Stomach (tissue), 9 donors: ENCODE measurements around the gene ZNF654. TPM values are rescaled to one million over a fixed set of nuclear protein-coding genes. Genes with fewer than 3 reads are reported as not detected.

Experiments used
- DNase-seq, 2 donors: peaks; one replicate each; pipeline versions ENCODE4 v3.0.0 to v3.0.0-alpha.2; 2013 to 2019
- H3K27ac ChIP-seq, 5 donors: fragments of 200-600 bp in 4 of 5; sonication (generic) in 4 of 5; one replicate each; pipeline ENCODE4 v1.5.1; 2013 to 2019; ENCODE audit warnings: mild to moderate bottlenecking in 1 of 5, moderate library complexity in 1 of 5
- H3K27me3 ChIP-seq, 3 donors: fragments of 200-600 bp; sonication (generic); one replicate each; pipeline ENCODE4 v1.5.1; 2017 to 2019; ENCODE audit warnings: mixed run types in 1 of 3
- H3K36me3 ChIP-seq, 4 donors: fragments of 200-600 bp; sonication (generic); 1 replicate in 3 of 4; 2 replicates in 1 of 4; pipeline ENCODE4 v1.5.1; 2016 to 2019
- H3K4me1 ChIP-seq, 4 donors: fragments of 200-600 bp; sonication (generic); one replicate each; pipeline ENCODE4 v1.5.1; 2016 to 2019
- H3K4me3 ChIP-seq, 4 donors: fragments of 200-600 bp; sonication (generic) in 3 of 4; one replicate each; pipeline ENCODE4 v1.5.1; 2016 to 2019; ENCODE audit warnings: mild to moderate bottlenecking in 1 of 4
- H3K9me3 ChIP-seq, 4 donors: fragments of 200-600 bp; sonication (generic); one replicate each; pipeline ENCODE4 v1.5.1; 2016 to 2019
- CTCF ChIP-seq, 7 experiments: fragments of 450-650 bp in 4 of 7; fragments of 200-600 bp in 3 of 7; sonication (generic) in 3 of 7; IDR thresholded peaks; one replicate each; pipeline ENCODE4 v1.5.1; 2016 to 2019; ENCODE audit warnings: antibody characterized with exemption in 7 of 7, control low read depth in 2 of 7, mild to moderate bottlenecking in 1 of 7
- EP300 ChIP-seq: sonication (generic); formaldehyde crosslinking; IDR thresholded peaks from one replicate; pipeline ENCODE4 v1.6.1; 2017; ENCODE audit warnings: antibody characterized with exemption
- POLR2A ChIP-seq, 4 donors: fragments of 450-650 bp; IDR thresholded peaks; one replicate each; pipeline ENCODE4 v1.6.1; 2016; ENCODE audit warnings: antibody characterized with exemption in 4 of 4, control low read depth in 2 of 4, mild to moderate bottlenecking in 1 of 4, moderate library complexity in 1 of 4
- POLR2AphosphoS5 ChIP-seq, 3 donors: sonication (generic); formaldehyde crosslinking; IDR thresholded peaks; one replicate each; pipeline ENCODE4 v1.6.1; 2016; ENCODE audit warnings: antibody characterized with exemption in 3 of 3
- WGBS, 5 donors: extraction: QIAGEN DNeasy Blood & Tissue Kit in 3 of 5; methylation state at CpG; one replicate each; pipeline versions ENCODE4 v1.1.5 to v1.1.7; 2013 to 2018; 5-methylcytosine and 5-hydroxymethylcytosine counted together
- intact Hi-C: fragments of 100-400 bp; cut with DNase I; formaldehyde crosslinking; loops from one replicate; pipeline ENCODE4 v1.15.1; 2023; ENCODE audit warnings: low total_unique reads
- polyA plus RNA-seq, 3 donors: library from polyadenylated mRNA; stranded (reverse); fragments of 200-250 nt; gene quantifications; one replicate each; pipeline ENCODE4 v1.2.3, GENCODE V29; 2013
- total RNA-seq, 5 donors: library from RNA; depleted of rRNA; stranded (reverse); fragments of >200 nt; gene quantifications; one replicate each; pipeline versions ENCODE4 v1.1.0 to v1.2.3, GENCODE V29; 2014 to 2016
- donor health status: healthy with polysubstance abuse.
- donor health status: Bipolar disorder and iron deficiency.
- donor health status: healthy.

Gene ZNF654
- total and polyA plus RNA-seq, 8 donors = 2.6 to 30.7 (median 7.3) TPM

- WGBS, 5 donors = 95 to 100% (median 97%) methylated on average over 3 of the region's 3 CpGs
- Histone ChIP-seq H3K4me3 (no peak overlapping the region), H3K9me3 (no peaks in the 10 kb centered on the region), H3K36me3 (no peaks in the 10 kb centered on the region), H3K4me1 (peaks cover 0 to 33% (median 13%) of the 10 kb centered on the region in 4 donors), H3K27me3 (no peaks in the 10 kb centered on the region), H3K27ac (no peak overlapping the region)
- intact Hi-C loops = no loop called here
- no peak for DNase-seq
- no peak for TF ChIP-seq CTCF (IDR thresholded peaks at IDR 0.05)
- no peak for TF ChIP-seq EP300
- no peak for TF ChIP-seq POLR2A (IDR thresholded peaks at IDR 0.05)
- TF ChIP-seq POLR2AphosphoS5 (IDR thresholded peaks at IDR 0.05) = no peak
These were observed 19.9 kb downstream of the ZNF654 start for GRCh38 chr3:88078932-88079331.

- no peak overlapping the region for H3K27ac ChIP-seq
- H3K9me3 ChIP-seq = no peaks in the 10 kb centered on the region
- H3K4me3 ChIP-seq = no peak overlapping the region
- DNase-seq = no peak
- TF ChIP-seq POLR2AphosphoS5 (IDR thresholded peaks at IDR 0.05) (no peak), POLR2A (IDR thresholded peaks at IDR 0.05) (no peak), EP300 (no peak), CTCF (IDR thresholded peaks at IDR 0.05) (no peak)
- intact Hi-C loops = no loop called here
- WGBS, 5 donors = 83 to 93% (median 86%) methylated on average over 2 of the region's 2 CpGs
- no peaks in the 10 kb centered on the region for H3K27me3 ChIP-seq
- H3K36me3 ChIP-seq = peaks cover 0 to 19% (median 16%) of the 10 kb centered on the region in 4 donors
- peaks cover 0 to 25% (median 7%) of the 10 kb centered on the region in 4 donors for H3K4me1 ChIP-seq
These were observed 23.8 kb downstream of the ZNF654 start for GRCh38 chr3:88082854-88083253.

GRCh38 chr3:88084097-88084501 lies 25.0 kb downstream of the ZNF654 start:
- TF ChIP-seq CTCF (IDR thresholded peaks at IDR 0.05) = no peak
- no peak for TF ChIP-seq POLR2AphosphoS5 (IDR thresholded peaks at IDR 0.05)
- TF ChIP-seq POLR2A (IDR thresholded peaks at IDR 0.05) = no peak
- peaks cover 0 to 22% (median 17%) of the 10 kb centered on the region in 4 donors for H3K36me3 ChIP-seq
- H3K27me3 ChIP-seq = no peaks in the 10 kb centered on the region
- DNase-seq = no peak
- intact Hi-C loops = no loop called here
- H3K4me1 ChIP-seq = peaks cover 0 to 25% (median 7%) of the 10 kb centered on the region in 4 donors
- no peak overlapping the region for H3K4me3 ChIP-seq
- H3K9me3 ChIP-seq = no peaks in the 10 kb centered on the region
- WGBS, 5 donors = 56 to 80% (median 74%) methylated on average over 2 of the region's 2 CpGs
- H3K27ac ChIP-seq = no peak overlapping the region

GRCh38 chr3:88090681-88091080 lies 31.6 kb downstream of the ZNF654 start:
- no peak for TF ChIP-seq EP300
- TF ChIP-seq POLR2AphosphoS5 (IDR thresholded peaks at IDR 0.05) = no peak
- no peak for TF ChIP-seq CTCF (IDR thresholded peaks at IDR 0.05)
- no peak for TF ChIP-seq POLR2A (IDR thresholded peaks at IDR 0.05)
- Histone ChIP-seq H3K4me1 (no peaks in the 10 kb centered on the region), H3K36me3 (peaks cover 0 to 37% (median 31%) of the 10 kb centered on the region in 4 donors), H3K4me3 (no peak overlapping the region), H3K9me3 (no peaks in the 10 kb centered on the region), H3K27ac (no peak overlapping the region), H3K27me3 (no peaks in the 10 kb centered on the region)
- DNase-seq = no peak
- WGBS, 5 donors = 69 to 87% (median 80%) methylated on average over 4 of the region's 4 CpGs
- intact Hi-C loops = no loop called here
